SW 1271 (cell line): ENCODE results near the gene MT1B.
"Not testable (repeated sequence)": the region's sequence is repeated elsewhere in the genome, so short reads cannot be mapped to it uniquely, and the experiment has no call there.

Experiments used
- DNase-seq, 2 experiments: peaks; one replicate each; lab custom pipeline; 2025; lab: John Stamatoyannopoulos, UW

Gene MT1B

DNA sequence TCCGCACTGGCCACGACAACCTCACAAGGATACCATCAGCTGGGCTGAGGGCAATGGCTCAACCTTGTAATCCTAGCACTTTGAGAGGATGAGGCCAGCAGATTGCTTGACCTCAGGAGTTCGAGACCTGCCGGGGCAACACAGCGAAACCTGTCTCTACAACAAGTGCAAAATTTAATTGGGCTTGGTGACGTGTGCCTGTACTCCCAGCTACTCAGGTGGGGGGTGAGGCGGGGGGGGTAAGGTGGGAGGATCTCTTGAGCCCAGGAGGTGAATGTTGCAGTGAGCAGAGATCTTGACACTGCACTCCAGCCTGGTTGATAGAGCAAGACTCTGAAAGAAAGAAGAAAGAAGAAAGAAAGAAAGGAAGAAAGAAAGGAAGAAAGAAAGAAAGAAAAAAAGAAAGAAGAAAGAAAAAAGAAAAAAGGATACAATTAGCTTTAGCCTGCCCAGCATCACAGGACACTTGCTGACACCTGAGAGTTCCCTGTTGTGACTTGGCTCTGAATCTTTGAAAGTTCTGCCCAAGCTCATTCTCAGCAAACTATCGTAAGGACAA lies 31.3 kb upstream of the MT1B start:
- DNase-seq = no peak

GRCh38 chr16:56621665-56622445 lies 29.8 kb upstream of the MT1B start:
- not testable (repeated sequence) for DNase-seq

GRCh38 chr16:56623184-56623583 lies 28.5 kb upstream of the MT1B start:
- not testable (repeated sequence) for DNase-seq

DNA sequence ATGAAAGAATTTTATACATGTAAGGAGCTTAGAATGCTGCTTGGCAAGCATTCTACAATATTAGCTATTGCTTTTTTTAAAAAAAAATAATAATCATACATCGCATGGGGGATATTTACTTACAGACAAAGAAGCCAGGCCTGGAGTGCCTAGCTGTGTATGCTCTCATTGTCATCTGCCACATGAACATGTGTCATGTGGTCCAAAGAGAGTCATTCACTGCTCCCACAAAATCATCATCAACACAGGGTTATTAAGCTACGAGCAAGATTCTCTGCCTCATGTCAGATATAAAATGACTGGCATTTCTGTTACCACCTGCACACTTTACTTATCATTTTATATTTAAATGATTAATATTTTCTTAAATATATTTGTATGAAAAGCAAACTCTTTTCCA lies 28.0 kb upstream of the MT1B start:
- no peak for DNase-seq

DNA sequence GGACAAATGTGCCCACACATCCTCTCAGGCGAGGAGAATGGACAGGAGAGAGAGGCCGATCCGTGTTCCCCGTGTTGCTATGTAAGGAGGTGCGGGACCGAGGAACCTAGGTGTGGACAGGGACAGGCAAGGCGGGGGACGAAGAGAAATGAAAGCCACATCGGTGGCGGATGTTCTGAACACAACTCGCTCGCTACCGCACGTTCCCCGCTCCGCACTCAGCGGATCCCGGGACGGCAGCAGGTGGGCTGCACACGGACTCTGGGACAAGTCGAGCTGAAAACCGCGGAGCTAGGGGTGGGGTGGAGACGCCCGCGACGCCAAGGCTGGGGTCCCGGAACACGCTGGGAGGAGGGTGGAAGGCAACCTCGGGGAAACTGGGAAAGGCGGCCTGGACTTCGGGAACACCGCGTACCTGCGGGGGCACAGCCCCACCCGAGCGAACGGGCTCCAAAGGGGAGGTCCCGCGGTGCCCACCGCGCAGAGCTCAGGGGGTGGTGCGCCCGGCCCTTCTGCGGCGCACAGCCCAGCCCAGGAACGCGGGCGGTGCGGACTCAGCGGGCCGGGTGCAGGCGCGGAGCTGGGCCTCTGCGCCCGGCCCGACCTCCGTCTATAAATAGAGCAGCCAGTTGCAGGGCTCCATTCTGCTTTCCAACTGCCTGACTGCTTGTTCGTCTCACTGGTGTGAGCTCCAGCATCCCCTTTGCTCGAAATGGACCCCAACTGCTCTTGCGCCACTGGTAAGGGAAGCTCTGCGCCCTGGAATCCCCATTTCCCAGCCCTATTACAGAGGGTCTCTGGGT lies 26.3 kb upstream of the MT1B start, which contains the start of gene MT1E:
TSS of gene MT1E (plus strand) at position 642 of the 803 bp plus-strand sequence. CDS start at position 713, 71 bp downstream.
- peak in 1 of 2 experiments; percentile 23 for DNase-seq

DNA sequence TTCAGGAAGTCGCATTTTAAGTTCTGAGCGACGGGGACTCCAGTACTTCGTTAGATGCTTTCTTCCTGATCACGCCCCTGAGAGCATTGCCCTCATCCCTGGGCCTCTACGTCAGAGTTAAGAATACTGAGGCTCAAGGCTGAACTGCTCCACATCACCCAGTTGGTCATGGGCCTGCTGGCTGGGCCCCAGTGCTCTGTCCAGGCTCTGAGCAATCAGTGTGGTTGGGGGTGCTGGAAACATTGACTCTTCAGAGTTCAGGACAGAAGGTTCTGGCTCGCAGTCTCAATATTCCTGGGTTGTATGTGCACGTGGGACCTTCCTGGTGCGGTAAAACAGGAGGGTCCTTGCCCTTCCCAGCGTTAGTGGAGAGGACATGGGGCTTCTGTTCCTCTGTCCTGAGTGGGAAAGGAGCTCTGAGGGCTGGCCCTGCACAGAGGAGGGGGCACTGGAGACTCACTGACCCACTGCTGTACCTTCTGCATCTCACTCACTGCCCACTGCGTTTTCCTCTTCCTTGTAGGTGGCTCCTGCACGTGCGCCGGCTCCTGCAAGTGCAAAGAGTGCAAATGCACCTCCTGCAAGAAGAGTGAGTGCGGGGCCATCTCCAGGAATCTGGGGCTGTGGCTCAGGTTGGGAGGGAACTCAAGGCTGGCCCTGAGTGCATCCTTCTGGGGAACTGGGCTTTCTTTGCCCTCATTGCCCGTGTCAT lies 25.6 kb upstream of the MT1B start:
- peak in 1 of 2 experiments; percentile 23 for DNase-seq

GRCh38 chr16:56626685-56627084 lies 25.0 kb upstream of the MT1B start:
- DNase-seq = no peak

- DNase-seq = no peak
Observed at GRCh38 chr16:56628486-56629350, 23.0 kb upstream of the MT1B start.

DNA sequence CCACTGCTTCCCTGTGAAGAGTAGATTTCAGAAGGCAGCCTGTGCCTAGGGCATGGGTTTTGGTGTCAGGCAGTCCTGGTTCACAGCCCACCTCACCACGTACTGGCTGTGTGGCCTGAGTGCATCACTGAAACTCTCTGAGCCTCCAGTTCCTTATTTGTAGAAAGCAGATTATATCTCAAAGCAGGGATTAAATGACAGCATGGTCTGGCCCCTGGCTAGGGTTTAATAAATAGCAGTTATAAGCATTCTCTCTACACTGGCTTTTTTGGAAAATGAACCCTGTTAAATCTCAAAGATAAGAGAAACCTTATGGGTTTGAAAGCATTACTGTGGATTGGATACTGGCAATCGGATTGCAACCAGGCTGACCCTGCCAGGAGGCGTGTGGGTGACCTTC lies 22.2 kb upstream of the MT1B start:
- no peak for DNase-seq

GRCh38 chr16:56630134-56630533 lies 21.6 kb upstream of the MT1B start:
- no peak for DNase-seq

DNA sequence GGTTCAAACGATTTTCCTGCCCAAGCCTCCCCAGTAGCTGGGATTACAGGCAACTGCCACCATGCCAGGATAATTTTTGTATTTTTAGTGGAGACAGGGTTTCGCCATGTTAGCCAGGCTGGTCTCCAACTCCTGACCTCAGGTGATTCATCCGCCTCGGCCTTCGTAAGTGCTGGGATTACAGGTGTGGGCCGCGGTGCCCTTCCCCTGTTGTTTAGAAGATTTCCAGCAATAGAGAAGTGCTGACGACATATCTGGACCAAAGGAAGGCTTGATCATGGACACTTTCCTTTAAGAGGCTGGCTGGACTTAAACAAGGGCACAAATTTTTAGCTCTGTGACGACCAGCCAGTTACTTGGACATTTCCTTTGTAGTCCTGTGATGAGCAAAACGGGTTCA lies 20.5 kb upstream of the MT1B start:
- DNase-seq = no peak

DNA sequence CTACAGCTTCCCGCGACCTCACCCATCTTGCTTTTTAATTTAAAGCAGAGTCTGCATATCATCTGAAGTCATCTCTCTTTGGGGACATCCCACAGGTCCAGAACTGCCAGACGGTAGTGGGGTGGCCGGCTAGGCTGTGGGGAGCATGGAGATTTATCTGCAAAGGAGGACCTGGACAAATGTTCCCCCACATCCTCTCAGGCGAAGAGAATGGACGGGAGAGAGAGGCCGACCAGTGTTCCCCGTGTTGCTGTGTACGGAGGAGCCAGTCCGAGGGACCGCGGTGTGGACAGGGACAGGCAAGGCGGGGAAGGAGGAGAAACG lies 19.9 kb upstream of the MT1B start:
- DNase-seq = no peak

- no peak for DNase-seq
Observed at GRCh38 chr16:56632156-56632847, 19.4 kb upstream of the MT1B start, which contains the start of gene MT1M. MT1M (plus strand) TSS chr16:56632659; CDS start chr16:56632732, 73 bp downstream.

- DNase-seq = no peak
Observed at GRCh38 chr16:56632848-56633365, 18.8 kb upstream of the MT1B start.

DNA sequence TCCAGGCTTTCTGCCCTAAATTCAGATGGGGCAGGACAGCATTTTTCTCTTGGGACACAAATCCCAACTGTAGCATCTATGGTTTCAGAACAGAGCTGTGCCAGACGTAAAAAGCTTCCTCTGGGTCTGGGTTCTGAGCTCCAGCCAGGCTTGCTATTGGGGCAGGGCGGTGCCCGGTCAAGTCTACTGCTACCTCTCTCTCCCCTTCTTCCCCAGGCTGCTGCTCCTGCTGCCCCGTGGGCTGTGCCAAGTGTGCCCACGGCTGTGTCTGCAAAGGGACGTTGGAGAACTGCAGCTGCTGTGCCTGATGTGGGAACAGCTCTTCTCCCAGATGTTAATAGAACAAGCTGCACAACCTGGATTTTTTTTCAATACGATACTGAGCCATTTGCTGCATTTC lies 18.2 kb upstream of the MT1B start:
- DNase-seq = no peak

GRCh38 chr16:56634715-56635440 lies 16.8 kb upstream of the MT1B start:
- DNase-seq = no peak

GRCh38 chr16:56635441-56635967 lies 16.2 kb upstream of the MT1B start:
- no peak for DNase-seq

DNA sequence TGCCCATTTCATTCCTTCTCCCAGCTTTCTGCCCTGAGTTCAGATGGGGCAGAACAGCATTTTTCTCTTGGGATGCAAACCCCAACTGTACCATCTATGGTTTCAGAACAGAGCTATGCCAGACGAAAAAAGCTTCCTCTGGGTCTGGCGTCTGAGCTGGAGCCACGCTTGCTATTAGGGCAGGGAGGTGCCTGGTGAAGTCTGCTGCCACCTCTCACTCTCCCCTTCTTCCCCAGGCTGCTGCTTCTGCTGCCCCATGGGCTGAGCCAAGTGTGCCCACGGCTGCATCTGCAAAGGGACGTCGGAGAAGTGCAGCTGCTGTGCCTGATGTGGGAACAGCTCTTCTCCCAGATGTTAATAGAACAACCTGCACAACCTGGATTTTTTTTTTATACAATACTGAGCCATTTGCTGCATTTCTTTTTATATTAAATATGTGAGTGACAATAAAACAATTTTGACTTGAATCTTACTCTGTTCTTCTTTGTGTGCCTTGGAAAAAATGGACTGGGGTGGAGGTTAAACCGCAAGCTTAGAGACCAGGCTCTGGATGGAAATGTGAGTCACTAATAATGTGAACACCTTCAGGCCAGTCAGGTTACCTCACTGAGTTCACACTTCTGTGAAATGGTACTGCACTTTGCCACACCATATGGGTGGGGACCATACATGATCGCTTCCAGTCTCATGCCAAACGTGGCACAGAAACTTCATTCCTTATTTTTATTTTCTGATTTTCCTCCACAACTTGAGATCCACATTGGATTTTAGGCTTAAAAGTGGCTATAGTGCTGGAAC lies 14.9 kb upstream of the MT1B start:
- DNase-seq = no peak
